OCI-LY1 (cell line): Measurements from ENCODE around the gene SAMD14.

ENCODE experiments used
- EZH2 ChIP-seq: fragments of 200-600 bp; sonication (generic), shearing (Covaris generic); IDR thresholded peaks from 2 replicates; pipeline ENCODE4 v1.8.0; 2017; ENCODE audit warnings: borderline replicate concordance, mixed run types, mild to moderate bottlenecking, antibody characterized with exemption, low read length, moderate library complexity, mixed read lengths
- TF ChIP-seq, protein P1 (sequence below): fragments of 200-600 bp; sonication (generic), shearing (Covaris generic); IDR thresholded peaks from 2 replicates; pipeline ENCODE4 v1.5.1; 2017; ENCODE audit warnings: mild to moderate bottlenecking, antibody characterized with exemption, low read length, moderate library complexity, mixed read lengths

- TF ChIP-seq, protein P1, sequence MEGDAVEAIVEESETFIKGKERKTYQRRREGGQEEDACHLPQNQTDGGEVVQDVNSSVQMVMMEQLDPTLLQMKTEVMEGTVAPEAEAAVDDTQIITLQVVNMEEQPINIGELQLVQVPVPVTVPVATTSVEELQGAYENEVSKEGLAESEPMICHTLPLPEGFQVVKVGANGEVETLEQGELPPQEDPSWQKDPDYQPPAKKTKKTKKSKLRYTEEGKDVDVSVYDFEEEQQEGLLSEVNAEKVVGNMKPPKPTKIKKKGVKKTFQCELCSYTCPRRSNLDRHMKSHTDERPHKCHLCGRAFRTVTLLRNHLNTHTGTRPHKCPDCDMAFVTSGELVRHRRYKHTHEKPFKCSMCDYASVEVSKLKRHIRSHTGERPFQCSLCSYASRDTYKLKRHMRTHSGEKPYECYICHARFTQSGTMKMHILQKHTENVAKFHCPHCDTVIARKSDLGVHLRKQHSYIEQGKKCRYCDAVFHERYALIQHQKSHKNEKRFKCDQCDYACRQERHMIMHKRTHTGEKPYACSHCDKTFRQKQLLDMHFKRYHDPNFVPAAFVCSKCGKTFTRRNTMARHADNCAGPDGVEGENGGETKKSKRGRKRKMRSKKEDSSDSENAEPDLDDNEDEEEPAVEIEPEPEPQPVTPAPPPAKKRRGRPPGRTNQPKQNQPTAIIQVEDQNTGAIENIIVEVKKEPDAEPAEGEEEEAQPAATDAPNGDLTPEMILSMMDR: no peak
- no peak for TF ChIP-seq EZH2
These were observed 2.3 kb upstream of the SAMD14 start for GRCh38 chr17:50132104-50132794.
